ENCODE results near the gene RPA3.

RPA3 gene

DNA sequence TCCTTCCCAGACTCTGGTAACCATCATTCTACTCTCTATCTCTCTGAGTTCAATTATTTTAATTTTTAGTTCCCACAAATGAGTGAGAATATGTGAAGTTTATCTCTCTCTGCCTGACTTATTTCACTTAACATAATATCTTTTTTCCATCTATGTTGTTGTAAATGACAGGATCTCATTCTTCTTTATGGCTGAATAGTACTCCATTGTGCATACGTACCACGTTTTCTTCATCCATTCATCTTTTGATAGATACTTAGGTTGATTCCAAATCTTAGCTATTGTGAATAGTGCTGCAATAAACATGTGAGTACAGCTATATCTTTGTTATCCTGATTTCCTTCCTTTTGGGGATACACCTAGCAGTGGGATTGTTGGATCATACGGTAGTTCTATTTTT lies 23.9 kb downstream of the RPA3 start:
- no peaks in the 10 kb centered on the region; the same call in 1 of the 2 replicates for H3K36me3 ChIP-seq (ENCODE audit: insufficient read depth, low read length)
- no peak overlapping the region for H2AFZ ChIP-seq (ENCODE audit: low read length)
- H3K27ac ChIP-seq (ENCODE audit: low read depth, low read length, poor library complexity, severe bottlenecking), result no peak overlapping the region

DNA sequence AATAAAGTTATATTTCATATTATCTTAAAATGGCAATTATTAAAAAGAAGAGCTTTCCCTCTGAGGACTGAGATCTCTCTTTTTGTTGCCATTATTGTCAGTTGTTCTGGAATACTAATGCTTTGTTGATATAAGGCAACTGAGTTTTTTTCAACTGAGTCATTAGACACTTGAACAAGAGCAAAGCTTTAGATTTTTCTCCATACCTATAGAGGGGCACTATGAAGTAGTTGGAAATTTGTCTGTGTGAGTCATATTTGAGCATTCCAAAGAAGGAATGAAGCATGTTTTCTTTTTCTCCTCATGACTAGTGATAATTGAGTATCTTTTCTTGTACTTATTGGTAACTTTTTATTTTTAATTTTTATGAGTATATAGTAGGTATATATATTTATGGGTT lies 24.5 kb downstream of the RPA3 start:
- no peaks in the 10 kb centered on the region; the same call in 1 of the 2 replicates for H3K9me2 ChIP-seq (ENCODE audit: low read depth, low read length)
- H3K4me3 ChIP-seq (ENCODE audit: low read depth, low read length, poor library complexity, severe bottlenecking), result no peak overlapping the region
- H3K4me2 ChIP-seq (ENCODE audit: low read length), result no peak overlapping the region
- no peaks in the 10 kb centered on the region for H3K79me2 ChIP-seq (ENCODE audit: insufficient read depth, low read length)
- no peak for TF ChIP-seq EZH2 (IDR thresholded peaks at IDR 0.05; ENCODE audit: borderline replicate concordance, low read length)
- TF ChIP-seq, protein P1, sequence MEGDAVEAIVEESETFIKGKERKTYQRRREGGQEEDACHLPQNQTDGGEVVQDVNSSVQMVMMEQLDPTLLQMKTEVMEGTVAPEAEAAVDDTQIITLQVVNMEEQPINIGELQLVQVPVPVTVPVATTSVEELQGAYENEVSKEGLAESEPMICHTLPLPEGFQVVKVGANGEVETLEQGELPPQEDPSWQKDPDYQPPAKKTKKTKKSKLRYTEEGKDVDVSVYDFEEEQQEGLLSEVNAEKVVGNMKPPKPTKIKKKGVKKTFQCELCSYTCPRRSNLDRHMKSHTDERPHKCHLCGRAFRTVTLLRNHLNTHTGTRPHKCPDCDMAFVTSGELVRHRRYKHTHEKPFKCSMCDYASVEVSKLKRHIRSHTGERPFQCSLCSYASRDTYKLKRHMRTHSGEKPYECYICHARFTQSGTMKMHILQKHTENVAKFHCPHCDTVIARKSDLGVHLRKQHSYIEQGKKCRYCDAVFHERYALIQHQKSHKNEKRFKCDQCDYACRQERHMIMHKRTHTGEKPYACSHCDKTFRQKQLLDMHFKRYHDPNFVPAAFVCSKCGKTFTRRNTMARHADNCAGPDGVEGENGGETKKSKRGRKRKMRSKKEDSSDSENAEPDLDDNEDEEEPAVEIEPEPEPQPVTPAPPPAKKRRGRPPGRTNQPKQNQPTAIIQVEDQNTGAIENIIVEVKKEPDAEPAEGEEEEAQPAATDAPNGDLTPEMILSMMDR (IDR thresholded peaks at IDR 0.05; ENCODE audit: low read length), result no peak
- H3K9ac ChIP-seq (ENCODE audit: low read length), result no peak overlapping the region
- no peaks in the 10 kb centered on the region for H3F3A ChIP-seq (ENCODE audit: insufficient read depth, low read length)
- peaks cover 14% of the 10 kb centered on the region for H3K4me1 ChIP-seq (ENCODE audit: insufficient read depth, low read length, severe bottlenecking)
- H3K9me3 ChIP-seq (ENCODE audit: low read length), result no peaks in the 10 kb centered on the region
- H3K27me3 ChIP-seq (ENCODE audit: insufficient read depth, low read length), result no peaks in the 10 kb centered on the region
- no peaks in the 10 kb centered on the region for H4K20me1 ChIP-seq (ENCODE audit: insufficient read depth, low read length)
- H3K36me3 ChIP-seq (ENCODE audit: insufficient read depth, low read length), result no peaks in the 10 kb centered on the region; the same call in 1 of the 2 replicates
- no peak overlapping the region for H3K27ac ChIP-seq (ENCODE audit: low read depth, low read length, poor library complexity, severe bottlenecking)
- H2AFZ ChIP-seq (ENCODE audit: low read length), result no peak overlapping the region

More for the DNA sequence above, 23.9 kb downstream of the RPA3 start:
- H3K27me3 ChIP-seq (ENCODE audit: insufficient read depth, low read length), result no peaks in the 10 kb centered on the region
- H4K20me1 ChIP-seq (ENCODE audit: insufficient read depth, low read length), result no peaks in the 10 kb centered on the region
- H3K4me2 ChIP-seq (ENCODE audit: low read length), result no peak overlapping the region
- no peaks in the 10 kb centered on the region for H3K9me3 ChIP-seq (ENCODE audit: low read length)
- H3K9me2 ChIP-seq (ENCODE audit: low read depth, low read length), result no peaks in the 10 kb centered on the region; the same call in 1 of the 2 replicates
- TF ChIP-seq, protein P1 (IDR thresholded peaks at IDR 0.05; ENCODE audit: low read length), result no peak
- TF ChIP-seq EZH2 (IDR thresholded peaks at IDR 0.05; ENCODE audit: borderline replicate concordance, low read length), result no peak
- H3F3A ChIP-seq (ENCODE audit: insufficient read depth, low read length), result no peaks in the 10 kb centered on the region
- no peak overlapping the region for H3K4me3 ChIP-seq (ENCODE audit: low read depth, low read length, poor library complexity, severe bottlenecking)
- H3K79me2 ChIP-seq (ENCODE audit: insufficient read depth, low read length), result no peaks in the 10 kb centered on the region
- peaks cover 15% of the 10 kb centered on the region for H3K4me1 ChIP-seq (ENCODE audit: insufficient read depth, low read length, severe bottlenecking)
- H3K9ac ChIP-seq (ENCODE audit: low read length), result no peak overlapping the region

DNA sequence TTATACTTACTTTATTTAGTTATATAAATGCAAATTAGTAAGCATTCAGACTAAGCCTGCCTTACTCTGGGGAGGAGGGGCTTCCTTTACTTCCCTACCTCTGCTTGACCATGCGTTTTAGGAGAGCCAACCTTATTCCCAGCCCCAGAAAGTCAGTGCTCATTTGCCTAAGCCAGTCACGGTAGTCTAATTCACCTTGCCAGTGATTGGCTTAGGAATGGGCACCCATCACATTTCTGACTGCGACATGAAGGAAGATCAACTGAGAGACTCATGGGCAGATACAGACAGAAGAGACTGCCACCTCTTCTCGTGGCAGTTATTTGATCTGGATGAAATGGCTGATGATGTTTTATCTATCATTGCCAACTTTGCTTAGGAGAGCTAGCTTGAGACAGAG lies 29.5 kb downstream of the RPA3 start:
- no peaks in the 10 kb centered on the region for H4K20me1 ChIP-seq (ENCODE audit: insufficient read depth, low read length)
- no peaks in the 10 kb centered on the region for H3K9me3 ChIP-seq (ENCODE audit: low read length)
- H3K4me1 ChIP-seq (ENCODE audit: insufficient read depth, low read length, severe bottlenecking), result peaks cover 12% of the 10 kb centered on the region
- TF ChIP-seq, protein P1 (IDR thresholded peaks at IDR 0.05; ENCODE audit: low read length), result no peak
- no peak for TF ChIP-seq EZH2 (IDR thresholded peaks at IDR 0.05; ENCODE audit: borderline replicate concordance, low read length)
- H3K9ac ChIP-seq (ENCODE audit: low read length), result no peak overlapping the region
- H3K79me2 ChIP-seq (ENCODE audit: insufficient read depth, low read length), result no peaks in the 10 kb centered on the region
- H3K4me3 ChIP-seq (ENCODE audit: low read depth, low read length, poor library complexity, severe bottlenecking), result no peak overlapping the region
- no peaks in the 10 kb centered on the region for H3F3A ChIP-seq (ENCODE audit: insufficient read depth, low read length)
- no peak overlapping the region for H3K27ac ChIP-seq (ENCODE audit: low read depth, low read length, poor library complexity, severe bottlenecking)
- H3K9me2 ChIP-seq (ENCODE audit: low read depth, low read length), result no peaks in the 10 kb centered on the region; the same call in 1 of the 2 replicates
- no peaks in the 10 kb centered on the region for H3K36me3 ChIP-seq (ENCODE audit: insufficient read depth, low read length)
- H2AFZ ChIP-seq (ENCODE audit: low read length), result no peak overlapping the region
- no peak overlapping the region for H3K4me2 ChIP-seq (ENCODE audit: low read length)
- no peaks in the 10 kb centered on the region for H3K27me3 ChIP-seq (ENCODE audit: insufficient read depth, low read length)

Measured in OCI-LY1 (cell line).